GM23338 (cell line): Measurements from ENCODE around the gene ZNF19. TPM values are rescaled to one million over a fixed set of nuclear protein-coding genes. Genes with fewer than 3 reads are reported as not detected.

ENCODE experiments used
- ATAC-seq: fragments of 200-7000 bp; cut with Tn5 transposase; 3 replicates; pipeline ENCODE4 v1.9.1; 2020
- DNase-seq: peaks from one replicate; pipeline ENCODE4 v3.0.0-alpha.2; 2015; ENCODE audit warnings: low spot score
- H2AFZ ChIP-seq: fragments of 200-600 bp; sonication (generic); 2 replicates; pipeline ENCODE4 v1.8.0; 2016; ENCODE audit warnings: antibody characterized with exemption, mild to moderate bottlenecking, moderate library complexity
- H3F3A ChIP-seq: fragments of 200-600 bp; sonication (generic); replicated peaks from 2 replicates; pipeline ENCODE4 v1.8.0; 2017; ENCODE audit warnings: antibody characterized with exemption, mixed run types, low read depth
- H3K27ac ChIP-seq: fragments of 200-600 bp; sonication (generic); 2 replicates; pipeline ENCODE4 v1.6.1; 2016; ENCODE audit warnings: low read depth
- H3K27me3 ChIP-seq: fragments of 200-600 bp; sonication (generic); 2 replicates; pipeline ENCODE4 v1.8.0; 2016; ENCODE audit warnings: mild to moderate bottlenecking, mixed run types, moderate library complexity; ENCODE audit not compliant: insufficient read depth
- H3K36me3 ChIP-seq: fragments of 200-600 bp; sonication (generic); 2 replicates; pipeline ENCODE4 v1.8.0; 2016; ENCODE audit warnings: mild to moderate bottlenecking; ENCODE audit not compliant: insufficient read depth
- H3K4me1 ChIP-seq: fragments of 200-600 bp; sonication (generic); 2 replicates; pipeline ENCODE4 v1.8.0; 2016; ENCODE audit warnings: mild to moderate bottlenecking, moderate library complexity; ENCODE audit not compliant: insufficient read depth
- H3K4me2 ChIP-seq: fragments of 200-600 bp; sonication (generic); 2 replicates; pipeline ENCODE4 v1.7.1; 2017; ENCODE audit warnings: mixed run types
- H3K4me3 ChIP-seq: fragments of 200-600 bp; sonication (generic); 2 replicates; pipeline ENCODE4 v1.6.1; 2016; ENCODE audit warnings: mixed run types
- H3K79me2 ChIP-seq: fragments of 200-600 bp; sonication (generic); replicated peaks from 2 replicates; pipeline ENCODE4 v1.8.0; 2017; ENCODE audit warnings: mild to moderate bottlenecking; ENCODE audit not compliant: insufficient read depth
- H3K9me2 ChIP-seq: fragments of 200-600 bp; sonication (generic); 2 replicates; pipeline ENCODE4 v1.8.0; 2017; ENCODE audit not compliant: insufficient read depth
- H4K20me1 ChIP-seq: fragments of 200-600 bp; sonication (generic); replicated peaks from 2 replicates; pipeline ENCODE4 v1.8.0; 2017; ENCODE audit warnings: mild to moderate bottlenecking; ENCODE audit not compliant: insufficient read depth
- H3K27ac Mint-ChIP-seq: 2 replicates; pipeline ENCODE4 v1.8.0; 2020; ENCODE audit warnings: inconsistent platforms, mild to moderate bottlenecking, moderate library complexity, mixed read lengths
- H3K27me3 Mint-ChIP-seq: 3 replicates; pipeline ENCODE4 v1.8.0; 2022; ENCODE audit warnings: low read depth, mild to moderate bottlenecking, moderate library complexity, mixed read lengths, inconsistent platforms; ENCODE audit not compliant: insufficient read depth, poor library complexity
- H3K36me3 Mint-ChIP-seq: 3 replicates; pipeline ENCODE4 v1.8.0; 2021; ENCODE audit warnings: low read depth, mild to moderate bottlenecking, inconsistent platforms, moderate library complexity, mixed read lengths
- H3K4me1 Mint-ChIP-seq: 3 replicates; pipeline ENCODE4 v1.8.0; 2020; ENCODE audit warnings: mild to moderate bottlenecking, inconsistent platforms, mixed read lengths
- H3K4me3 Mint-ChIP-seq: 3 replicates; pipeline ENCODE4 v1.8.0; 2021; ENCODE audit warnings: moderate library complexity, mild to moderate bottlenecking, inconsistent platforms, mixed read lengths
- H3K9me3 Mint-ChIP-seq: 3 replicates; pipeline ENCODE4 v1.8.0; 2020; ENCODE audit warnings: moderate library complexity, mild to moderate bottlenecking, inconsistent platforms, mixed read lengths
- CREB1 ChIP-seq: fragments of 250-450 bp; sonication (Bioruptor Pico); IDR thresholded peaks from 2 replicates; pipeline ENCODE4 v1.5.0; 2020; ENCODE audit warnings: low read depth, mild to moderate bottlenecking, moderate library complexity
- ETS1 ChIP-seq: IDR thresholded peaks from 2 replicates; pipeline ENCODE4 v1.6.1; 2016; ENCODE audit warnings: antibody characterized with exemption
- EZH2 ChIP-seq: fragments of 200-600 bp; sonication (generic); IDR thresholded peaks from one replicate; pipeline ENCODE4 v1.8.0; 2017; ENCODE audit warnings: antibody characterized with exemption, mild to moderate bottlenecking, low read depth; ENCODE audit not compliant: unreplicated experiment
- EZH2phosphoT487 ChIP-seq: fragments of 200-600 bp; sonication (generic); IDR thresholded peaks from one replicate; pipeline ENCODE4 v1.8.1; 2018; ENCODE audit warnings: antibody characterized with exemption; ENCODE audit not compliant: unreplicated experiment
- NANOG ChIP-seq: IDR thresholded peaks from 2 replicates; pipeline ENCODE4 v1.6.1; 2016; ENCODE audit warnings: antibody characterized with exemption, borderline replicate concordance
- REST ChIP-seq: IDR thresholded peaks from one replicate; pipeline ENCODE4 v1.6.1; 2018; ENCODE audit warnings: antibody characterized with exemption; ENCODE audit not compliant: unreplicated experiment
- ZNF114 ChIP-seq: fragments of 250-450 bp; sonication (Bioruptor Pico); IDR thresholded peaks from 2 replicates; pipeline ENCODE4 v1.5.0; 2020; ENCODE audit warnings: mild to moderate bottlenecking, moderate library complexity
- polyA plus RNA-seq: library from polyadenylated mRNA; unstranded; fragments of >200 nt; fragmentation: Nextera tagmentation; extraction: Ambion mirVana; gene quantifications from 2 replicates; pipeline ENCODE4 v1.2.1, GENCODE V29; 2016
- total RNA-seq: library from RNA; depleted of rRNA; stranded (reverse); fragments of >200 nt; shearing (Covaris generic); gene quantifications from 2 replicates; pipeline ENCODE4 v1.2.3, GENCODE V29; 2014
- TF ChIP-seq, protein P1 (sequence below), 2 experiments: fragments of 200-600 bp in 1 of 2; sonication (generic) in 1 of 2; conservative IDR thresholded peaks; 2 replicates each; pipeline versions ENCODE4 v1.5.1 to v1.6.1; 2016 to 2017; ENCODE audit warnings: antibody characterized with exemption in 2 of 2, low read depth in 2 of 2, mild to moderate bottlenecking in 2 of 2, moderate library complexity in 1 of 2

The ZNF19 gene
- total and polyA plus RNA-seq, 2 experiments from 2014 or later, result 1.0 to 4.8 TPM

DNA sequence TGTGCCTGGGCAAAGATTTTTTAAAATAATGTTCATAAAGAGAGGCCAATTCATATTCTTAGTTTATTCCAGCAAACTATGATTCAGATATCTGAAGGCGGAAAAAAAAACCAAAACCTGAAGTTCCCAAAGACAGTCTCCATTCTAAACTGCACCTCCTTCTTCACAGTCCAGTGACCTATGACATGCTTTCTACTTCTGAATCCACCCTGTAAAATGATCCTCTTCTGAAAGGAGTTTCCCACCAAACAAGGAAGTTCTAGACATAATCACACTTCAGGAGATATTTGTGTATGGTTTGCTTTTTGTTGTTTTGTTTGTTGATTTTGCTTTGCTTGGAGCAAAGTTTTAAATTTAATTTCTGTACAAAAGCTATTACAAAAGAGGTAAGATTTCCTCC, 24.2 kb upstream of the ZNF19 start:
- H3K27me3 Mint-ChIP-seq, result peaks cover 4% of the 10 kb centered on the region
- peaks cover 11% of the 10 kb centered on the region for H3K4me1 Mint-ChIP-seq
- Histone ChIP-seq H4K20me1 (no peaks in the 10 kb centered on the region), H3K36me3 (no peaks in the 10 kb centered on the region), H3K27ac (no peak overlapping the region), H3K4me1 (0 out of 2 replicates have a peak, but pooled peaks cover 3% of the 10 kb centered on the region), H2AFZ (no peak overlapping the region; the same call in 1 of the 2 replicates), H3K4me2 (no peak overlapping the region), H3K27me3 (no peaks in the 10 kb centered on the region), H3F3A (no peaks in the 10 kb centered on the region), H3K9me2 (no peaks in the 10 kb centered on the region; the same call in 1 of the 2 replicates), H3K79me2 (no peaks in the 10 kb centered on the region), H3K4me3 (no peak overlapping the region)
- TF ChIP-seq REST (no peak), ZNF114 (no peak), EZH2 (no peak)
- H3K36me3 Mint-ChIP-seq, result no peaks in the 10 kb centered on the region
- no peak overlapping the region for H3K4me3 Mint-ChIP-seq
- no peak for DNase-seq
- peaks cover 10% of the 10 kb centered on the region for H3K9me3 Mint-ChIP-seq
- no peak for ATAC-seq
- no peak overlapping the region for H3K27ac Mint-ChIP-seq

DNA sequence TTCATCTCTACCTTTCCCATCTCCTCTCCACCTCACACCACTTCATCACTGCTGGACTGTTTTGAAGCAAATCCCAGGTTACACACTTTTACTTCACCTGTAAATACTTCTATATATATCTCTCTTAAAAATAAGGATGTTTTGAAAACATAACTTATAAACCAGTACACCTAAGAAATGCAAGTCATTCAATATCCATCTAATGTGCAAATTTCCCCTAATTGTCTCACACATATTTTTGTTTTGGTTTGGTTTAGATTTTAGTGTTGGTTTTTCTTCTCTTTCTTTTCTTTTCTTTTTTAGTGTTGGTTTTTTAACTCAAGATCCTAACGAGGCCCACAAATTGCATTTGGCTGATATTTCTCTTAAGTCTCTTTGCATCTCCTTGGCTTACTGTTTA, 17.9 kb upstream of the ZNF19 start:
- no peaks in the 10 kb centered on the region for H3K4me1 Mint-ChIP-seq
- Histone ChIP-seq H3K4me2 (no peak overlapping the region), H3K27me3 (no peaks in the 10 kb centered on the region), H3K36me3 (no peaks in the 10 kb centered on the region), H3K4me3 (no peak overlapping the region), H3K4me1 (no peaks in the 10 kb centered on the region), H3K27ac (no peak overlapping the region), H3K9me2 (no peaks in the 10 kb centered on the region; the same call in none of the 2 replicates), H4K20me1 (no peaks in the 10 kb centered on the region), H3F3A (no peaks in the 10 kb centered on the region), H2AFZ (no peak overlapping the region), H3K79me2 (no peaks in the 10 kb centered on the region)
- H3K36me3 Mint-ChIP-seq, result no peaks in the 10 kb centered on the region
- TF ChIP-seq ETS1 (no peak), EZH2 (no peak), REST (no peak), CREB1 (CRISPR knock-in tag) (no peak), EZH2phosphoT487 (no peak), NANOG (no peak)
- TF ChIP-seq, protein P1, sequence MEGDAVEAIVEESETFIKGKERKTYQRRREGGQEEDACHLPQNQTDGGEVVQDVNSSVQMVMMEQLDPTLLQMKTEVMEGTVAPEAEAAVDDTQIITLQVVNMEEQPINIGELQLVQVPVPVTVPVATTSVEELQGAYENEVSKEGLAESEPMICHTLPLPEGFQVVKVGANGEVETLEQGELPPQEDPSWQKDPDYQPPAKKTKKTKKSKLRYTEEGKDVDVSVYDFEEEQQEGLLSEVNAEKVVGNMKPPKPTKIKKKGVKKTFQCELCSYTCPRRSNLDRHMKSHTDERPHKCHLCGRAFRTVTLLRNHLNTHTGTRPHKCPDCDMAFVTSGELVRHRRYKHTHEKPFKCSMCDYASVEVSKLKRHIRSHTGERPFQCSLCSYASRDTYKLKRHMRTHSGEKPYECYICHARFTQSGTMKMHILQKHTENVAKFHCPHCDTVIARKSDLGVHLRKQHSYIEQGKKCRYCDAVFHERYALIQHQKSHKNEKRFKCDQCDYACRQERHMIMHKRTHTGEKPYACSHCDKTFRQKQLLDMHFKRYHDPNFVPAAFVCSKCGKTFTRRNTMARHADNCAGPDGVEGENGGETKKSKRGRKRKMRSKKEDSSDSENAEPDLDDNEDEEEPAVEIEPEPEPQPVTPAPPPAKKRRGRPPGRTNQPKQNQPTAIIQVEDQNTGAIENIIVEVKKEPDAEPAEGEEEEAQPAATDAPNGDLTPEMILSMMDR (conservative IDR thresholded peaks at IDR 0.05; ENCODE audit: low read depth in 2 of 2), result no peak
- peaks cover 10% of the 10 kb centered on the region for H3K9me3 Mint-ChIP-seq
- no peak overlapping the region for H3K4me3 Mint-ChIP-seq
- ATAC-seq, result no peak
- H3K27ac Mint-ChIP-seq, result no peak overlapping the region
- DNase-seq, result no peak
- peaks cover 5% of the 10 kb centered on the region for H3K27me3 Mint-ChIP-seq
